DOHH2 (cell line): Measurements from ENCODE around the gene CD164L2.

Source experiments
- CTCF ChIP-seq: fragments of 200-600 bp; sonication (generic); IDR thresholded peaks from one replicate; pipeline ENCODE4 v1.5.1; 2014; ENCODE audit warnings: antibody characterized with exemption, mild to moderate bottlenecking, low read depth, low read length; ENCODE audit not compliant: poor library complexity, severe bottlenecking
- EZH2phosphoT487 ChIP-seq: fragments of 200-600 bp; sonication (generic); IDR thresholded peaks from 2 replicates; pipeline ENCODE4 v1.6.1; 2017; ENCODE audit warnings: borderline replicate concordance, mild to moderate bottlenecking, antibody characterized with exemption, low read length, moderate library complexity, mixed read lengths

GRCh38 chr1:27339213-27339612 lies 43.9 kb downstream of the CD164L2 start:
- TF ChIP-seq CTCF (peak; percentile 16), EZH2phosphoT487 (no peak)
